Keratinocyte (primary cell): ENCODE results near the gene ANO2.

Experiments
- CTCF ChIP-seq, 3 experiments: IDR thresholded peaks in 1 of 3; conservative IDR thresholded peaks in 1 of 3; optimal IDR thresholded peaks in 1 of 3; 2 replicates in 2 of 3; 3 replicates in 1 of 3; pipeline versions ENCODE3 to v1.5.1; 2011; ENCODE audit warnings: low read length in 3 of 3, mild to moderate bottlenecking in 3 of 3, moderate library complexity in 2 of 3, control low read depth in 1 of 3, inconsistent platforms in 1 of 3; ENCODE audit not compliant: insufficient read depth in 2 of 3; ENCODE audit errors: extremely low read depth in 1 of 3
- EZH2 ChIP-seq: IDR thresholded peaks from one replicate; pipeline ENCODE4 v1.6.1; 2012; ENCODE audit warnings: inconsistent platforms, mild to moderate bottlenecking, low read length, moderate library complexity

- no peak for TF ChIP-seq EZH2
- TF ChIP-seq CTCF (optimal IDR thresholded peaks at IDR 0.05 in 1 of 3, IDR thresholded peaks at IDR 0.05 in 1 of 3, conservative IDR thresholded peaks at IDR 0.05 in 1 of 3; ENCODE audit: extremely low read depth in 1 of 3, insufficient read depth in 2 of 3, low read length in 3 of 3), result no peak
These were observed 63.9 kb downstream of the ANO2 start for GRCh38 chr12:5881101-5881606.
